Neural cell (in vitro differentiated cells): Measurements from ENCODE around the gene OSBPL1A. TPM values are rescaled to one million over a fixed set of nuclear protein-coding genes. Genes with fewer than 3 reads are reported as not detected.

Source experiments
- H2AFZ ChIP-seq: fragments of 200-600, 300-800 bp; sonication (generic), shearing (Covaris generic); 2 replicates; pipeline ENCODE4 v1.6.0; 2014; ENCODE audit warnings: low read depth, mild to moderate bottlenecking, antibody characterized with exemption, low read length, moderate library complexity
- H3F3A ChIP-seq: fragments of 200-600 bp; shearing (Covaris generic); 2 replicates; pipeline ENCODE4 v1.6.1; 2016; ENCODE audit warnings: mild to moderate bottlenecking, moderate library complexity, mixed read lengths, antibody characterized with exemption, low read length; ENCODE audit not compliant: insufficient read depth, poor library complexity, severe bottlenecking
- H3K27ac ChIP-seq: fragments of 200-600, 300-800 bp; sonication (generic), shearing (Covaris generic); 2 replicates; pipeline ENCODE4 v1.5.1; 2014; ENCODE audit warnings: mild to moderate bottlenecking, low read length, moderate library complexity
- H3K27me3 ChIP-seq: fragments of 300-800, 200-600 bp; sonication (generic), shearing (Covaris generic); 2 replicates; pipeline ENCODE4 v1.6.0; 2014; ENCODE audit warnings: mild to moderate bottlenecking, low read depth, low read length, moderate library complexity; ENCODE audit not compliant: insufficient read depth
- H3K36me3 ChIP-seq: fragments of 300-800, 200-600 bp; sonication (generic), shearing (Covaris generic); 2 replicates; pipeline ENCODE4 v1.5.1; 2014; ENCODE audit warnings: mild to moderate bottlenecking, antibody characterized with exemption, low read length, moderate library complexity; ENCODE audit not compliant: insufficient read depth
- H3K4me2 ChIP-seq: fragments of 300-800, 200-600 bp; sonication (generic), shearing (Covaris generic); 2 replicates; pipeline ENCODE4 v1.6.0; 2014; ENCODE audit warnings: mild to moderate bottlenecking, low read length
- H3K4me3 ChIP-seq: fragments of 300-800, 200-600 bp; sonication (generic), shearing (Covaris generic); 2 replicates; pipeline ENCODE4 v1.5.1; 2014; ENCODE audit warnings: mild to moderate bottlenecking, low read length, moderate library complexity
- H3K79me2 ChIP-seq: fragments of 200-600 bp; shearing (Covaris generic); replicated peaks from 2 replicates; pipeline ENCODE4 v1.6.0; 2014; ENCODE audit warnings: mild to moderate bottlenecking, low read length, moderate library complexity; ENCODE audit not compliant: insufficient read depth
- H3K9ac ChIP-seq: fragments of 300-800, 200-600 bp; sonication (generic), shearing (Covaris generic); 2 replicates; pipeline ENCODE4 v1.6.1; 2016; ENCODE audit warnings: mild to moderate bottlenecking, low read length, mixed read lengths
- H3K9me2 ChIP-seq: fragments of 200-600 bp; shearing (Covaris generic); 2 replicates; pipeline ENCODE4 v1.6.1; 2016; ENCODE audit warnings: mild to moderate bottlenecking, low read length, mixed read lengths; ENCODE audit not compliant: insufficient read depth
- H3K9me3 ChIP-seq: fragments of 200-600, 300-800 bp; sonication (generic), shearing (Covaris generic); 2 replicates; pipeline ENCODE4 v1.6.1; 2016; ENCODE audit warnings: mild to moderate bottlenecking, mixed run types, low read length, moderate library complexity, mixed read lengths
- H4K20me1 ChIP-seq: fragments of 200-600 bp; shearing (Covaris generic); 2 replicates; pipeline ENCODE4 v1.6.1; 2016; ENCODE audit warnings: mild to moderate bottlenecking, mixed run types; ENCODE audit not compliant: insufficient read depth
- EP300 ChIP-seq: fragments of 450-650 bp; conservative IDR thresholded peaks from 2 replicates; pipeline ENCODE4 v1.6.1; 2014; ENCODE audit warnings: antibody characterized with exemption, mild to moderate bottlenecking, moderate library complexity; ENCODE audit not compliant: poor library complexity, severe bottlenecking
- EZH2 ChIP-seq: fragments of 200-600, 300-800 bp; shearing (Covaris generic), sonication (generic); IDR thresholded peaks from 2 replicates; pipeline ENCODE4 v1.6.1; 2014; ENCODE audit warnings: antibody characterized with exemption, low read length, borderline replicate concordance, mild to moderate bottlenecking; ENCODE audit not compliant: insufficient read depth, poor library complexity, severe bottlenecking
- MXI1 ChIP-seq: fragments of 450-650 bp; conservative IDR thresholded peaks from 2 replicates; pipeline ENCODE4 v1.6.1; 2014; ENCODE audit warnings: antibody characterized with exemption, mild to moderate bottlenecking; ENCODE audit not compliant: poor library complexity, severe bottlenecking
- POLR2AphosphoS5 ChIP-seq: IDR thresholded peaks from 2 replicates; pipeline ENCODE4 v1.6.1; 2012
- RAD21 ChIP-seq: fragments of 450-650 bp; conservative IDR thresholded peaks from 2 replicates; pipeline ENCODE4 v1.6.1; 2014; ENCODE audit warnings: antibody characterized with exemption, mild to moderate bottlenecking, moderate library complexity
- SMC3 ChIP-seq: fragments of 450-650 bp; conservative IDR thresholded peaks from 2 replicates; pipeline ENCODE4 v1.6.1; 2014; ENCODE audit warnings: antibody characterized with exemption, mild to moderate bottlenecking, moderate library complexity; ENCODE audit not compliant: poor library complexity
- TAF1 ChIP-seq: IDR thresholded peaks from 2 replicates; pipeline ENCODE4 v1.6.1; 2012; ENCODE audit warnings: low read depth
- polyA plus RNA-seq: library from polyadenylated mRNA; depleted of rRNA; stranded (reverse); fragments of >200 nt; gene quantifications from 2 replicates; pipeline ENCODE4 v1.2.3, GENCODE V29; 2014
- TF ChIP-seq, protein P1 (sequence below): IDR thresholded peaks from 2 replicates; pipeline ENCODE4 v1.6.1; 2012; ENCODE audit warnings: borderline replicate concordance
- TF ChIP-seq, protein P2 (sequence below): fragments of 450-650 bp; IDR thresholded peaks from 2 replicates; pipeline ENCODE4 v1.5.1; 2014; ENCODE audit warnings: antibody characterized with exemption, mild to moderate bottlenecking, moderate library complexity; ENCODE audit not compliant: poor library complexity, severe bottlenecking

OSBPL1A gene
- polyA plus RNA-seq, 1 donor from 2014 or later: 24.9 TPM

- no peak overlapping the region for H3K4me2 ChIP-seq
- no peak overlapping the region for H3K4me3 ChIP-seq
- H3K9me3 ChIP-seq: no peaks in the 10 kb centered on the region
- H3K36me3 ChIP-seq: no peaks in the 10 kb centered on the region
- H3F3A ChIP-seq: no peaks in the 10 kb centered on the region
- no peak overlapping the region for H2AFZ ChIP-seq
- no peaks in the 10 kb centered on the region for H3K27me3 ChIP-seq
- TF ChIP-seq EP300 (no peak), RAD21 (no peak), MXI1 (no peak), POLR2AphosphoS5 (no peak), EZH2 (no peak), SMC3 (no peak), TAF1 (no peak)
- TF ChIP-seq, protein P1, sequence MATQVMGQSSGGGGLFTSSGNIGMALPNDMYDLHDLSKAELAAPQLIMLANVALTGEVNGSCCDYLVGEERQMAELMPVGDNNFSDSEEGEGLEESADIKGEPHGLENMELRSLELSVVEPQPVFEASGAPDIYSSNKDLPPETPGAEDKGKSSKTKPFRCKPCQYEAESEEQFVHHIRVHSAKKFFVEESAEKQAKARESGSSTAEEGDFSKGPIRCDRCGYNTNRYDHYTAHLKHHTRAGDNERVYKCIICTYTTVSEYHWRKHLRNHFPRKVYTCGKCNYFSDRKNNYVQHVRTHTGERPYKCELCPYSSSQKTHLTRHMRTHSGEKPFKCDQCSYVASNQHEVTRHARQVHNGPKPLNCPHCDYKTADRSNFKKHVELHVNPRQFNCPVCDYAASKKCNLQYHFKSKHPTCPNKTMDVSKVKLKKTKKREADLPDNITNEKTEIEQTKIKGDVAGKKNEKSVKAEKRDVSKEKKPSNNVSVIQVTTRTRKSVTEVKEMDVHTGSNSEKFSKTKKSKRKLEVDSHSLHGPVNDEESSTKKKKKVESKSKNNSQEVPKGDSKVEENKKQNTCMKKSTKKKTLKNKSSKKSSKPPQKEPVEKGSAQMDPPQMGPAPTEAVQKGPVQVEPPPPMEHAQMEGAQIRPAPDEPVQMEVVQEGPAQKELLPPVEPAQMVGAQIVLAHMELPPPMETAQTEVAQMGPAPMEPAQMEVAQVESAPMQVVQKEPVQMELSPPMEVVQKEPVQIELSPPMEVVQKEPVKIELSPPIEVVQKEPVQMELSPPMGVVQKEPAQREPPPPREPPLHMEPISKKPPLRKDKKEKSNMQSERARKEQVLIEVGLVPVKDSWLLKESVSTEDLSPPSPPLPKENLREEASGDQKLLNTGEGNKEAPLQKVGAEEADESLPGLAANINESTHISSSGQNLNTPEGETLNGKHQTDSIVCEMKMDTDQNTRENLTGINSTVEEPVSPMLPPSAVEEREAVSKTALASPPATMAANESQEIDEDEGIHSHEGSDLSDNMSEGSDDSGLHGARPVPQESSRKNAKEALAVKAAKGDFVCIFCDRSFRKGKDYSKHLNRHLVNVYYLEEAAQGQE: no peak
- TF ChIP-seq, protein P2, sequence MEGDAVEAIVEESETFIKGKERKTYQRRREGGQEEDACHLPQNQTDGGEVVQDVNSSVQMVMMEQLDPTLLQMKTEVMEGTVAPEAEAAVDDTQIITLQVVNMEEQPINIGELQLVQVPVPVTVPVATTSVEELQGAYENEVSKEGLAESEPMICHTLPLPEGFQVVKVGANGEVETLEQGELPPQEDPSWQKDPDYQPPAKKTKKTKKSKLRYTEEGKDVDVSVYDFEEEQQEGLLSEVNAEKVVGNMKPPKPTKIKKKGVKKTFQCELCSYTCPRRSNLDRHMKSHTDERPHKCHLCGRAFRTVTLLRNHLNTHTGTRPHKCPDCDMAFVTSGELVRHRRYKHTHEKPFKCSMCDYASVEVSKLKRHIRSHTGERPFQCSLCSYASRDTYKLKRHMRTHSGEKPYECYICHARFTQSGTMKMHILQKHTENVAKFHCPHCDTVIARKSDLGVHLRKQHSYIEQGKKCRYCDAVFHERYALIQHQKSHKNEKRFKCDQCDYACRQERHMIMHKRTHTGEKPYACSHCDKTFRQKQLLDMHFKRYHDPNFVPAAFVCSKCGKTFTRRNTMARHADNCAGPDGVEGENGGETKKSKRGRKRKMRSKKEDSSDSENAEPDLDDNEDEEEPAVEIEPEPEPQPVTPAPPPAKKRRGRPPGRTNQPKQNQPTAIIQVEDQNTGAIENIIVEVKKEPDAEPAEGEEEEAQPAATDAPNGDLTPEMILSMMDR: no peak
- no peaks in the 10 kb centered on the region for H3K9me2 ChIP-seq
- H3K9ac ChIP-seq: no peak overlapping the region
- H4K20me1 ChIP-seq: no peaks in the 10 kb centered on the region
- no peak overlapping the region for H3K27ac ChIP-seq
- no peaks in the 10 kb centered on the region for H3K79me2 ChIP-seq
These were observed 162.7 kb downstream of the OSBPL1A start for GRCh38 chr18:24234850-24235418.

GRCh38 chr18:24234330-24234729, 163.3 kb downstream of the OSBPL1A start:
- H3K4me3 ChIP-seq: no peak overlapping the region
- TF ChIP-seq, protein P1: no peak
- TF ChIP-seq POLR2AphosphoS5 (no peak), SMC3 (no peak), TAF1 (no peak), EP300 (no peak), RAD21 (no peak), EZH2 (no peak), MXI1 (no peak)
- TF ChIP-seq, protein P2: no peak
- no peaks in the 10 kb centered on the region for H3K9me2 ChIP-seq
- no peaks in the 10 kb centered on the region for H3K79me2 ChIP-seq
- no peak overlapping the region for H3K4me2 ChIP-seq
- H2AFZ ChIP-seq: no peak overlapping the region
- no peak overlapping the region for H3K9ac ChIP-seq
- H3K36me3 ChIP-seq: no peaks in the 10 kb centered on the region
- H3K27ac ChIP-seq: no peak overlapping the region
- no peaks in the 10 kb centered on the region for H3K27me3 ChIP-seq
- H3K9me3 ChIP-seq: no peaks in the 10 kb centered on the region
- H3F3A ChIP-seq: no peaks in the 10 kb centered on the region
- H4K20me1 ChIP-seq: no peaks in the 10 kb centered on the region
